IPS-18a (cell line): ENCODE measurements around the gene PRKN.

Experiments used
- H3K27ac ChIP-seq: one replicate; pipeline ENCODE4 v1.5.1; 2013; ENCODE audit warnings: low read length
- H3K27me3 ChIP-seq: one replicate; pipeline ENCODE4 v1.6.1; 2013; ENCODE audit warnings: mild to moderate bottlenecking, low read length; ENCODE audit not compliant: control insufficient read depth, insufficient read depth
- H3K36me3 ChIP-seq: one replicate; pipeline ENCODE4 v1.6.1; 2013; ENCODE audit warnings: low read depth, low read length; ENCODE audit not compliant: control insufficient read depth
- H3K4me1 ChIP-seq: one replicate; pipeline ENCODE4 v1.6.1; 2013; ENCODE audit warnings: low read depth, low read length; ENCODE audit not compliant: control insufficient read depth
- H3K4me3 ChIP-seq: one replicate; pipeline ENCODE4 v1.5.1; 2013; ENCODE audit warnings: low read length
- H3K9ac ChIP-seq: one replicate; pipeline ENCODE4 v1.6.1; 2013; ENCODE audit warnings: mild to moderate bottlenecking, low read length, moderate library complexity
- H3K9me3 ChIP-seq: one replicate; pipeline ENCODE4 v1.6.1; 2013; ENCODE audit warnings: low read depth, low read length; ENCODE audit not compliant: control insufficient read depth

The PRKN gene

GRCh38 chr6:162389343-162390085 is 338.1 kb downstream of the PRKN start:
- Histone ChIP-seq H3K9ac (no peak overlapping the region), H3K27me3 (no peaks in the 10 kb centered on the region), H3K4me1 (no peaks in the 10 kb centered on the region), H3K27ac (no peak overlapping the region), H3K36me3 (no peaks in the 10 kb centered on the region), H3K9me3 (no peaks in the 10 kb centered on the region), H3K4me3 (no peak overlapping the region)

- H3K9ac ChIP-seq: no peak overlapping the region
- no peaks in the 10 kb centered on the region for H3K36me3 ChIP-seq
- H3K4me3 ChIP-seq: no peak overlapping the region
- no peak overlapping the region for H3K27ac ChIP-seq
- H3K9me3 ChIP-seq: no peaks in the 10 kb centered on the region
- H3K4me1 ChIP-seq: no peaks in the 10 kb centered on the region
- no peaks in the 10 kb centered on the region for H3K27me3 ChIP-seq
Measured at GRCh38 chr6:162388383-162388777, 339.2 kb downstream of the PRKN start.

GRCh38 chr6:162387718-162388382 is 339.7 kb downstream of the PRKN start:
- no peaks in the 10 kb centered on the region for H3K27me3 ChIP-seq
- H3K27ac ChIP-seq: no peak overlapping the region
- no peaks in the 10 kb centered on the region for H3K36me3 ChIP-seq
- H3K4me3 ChIP-seq: no peak overlapping the region
- H3K9me3 ChIP-seq: no peaks in the 10 kb centered on the region
- no peaks in the 10 kb centered on the region for H3K4me1 ChIP-seq
- no peak overlapping the region for H3K9ac ChIP-seq

GRCh38 chr6:162385980-162386379 is 341.6 kb downstream of the PRKN start:
- Histone ChIP-seq H3K9me3 (no peaks in the 10 kb centered on the region), H3K27ac (no peak overlapping the region), H3K27me3 (no peaks in the 10 kb centered on the region), H3K4me1 (no peaks in the 10 kb centered on the region), H3K36me3 (no peaks in the 10 kb centered on the region), H3K9ac (no peak overlapping the region), H3K4me3 (no peak overlapping the region)

- H3K36me3 ChIP-seq: no peaks in the 10 kb centered on the region
- no peak overlapping the region for H3K27ac ChIP-seq
- no peaks in the 10 kb centered on the region for H3K4me1 ChIP-seq
- H3K9me3 ChIP-seq: no peaks in the 10 kb centered on the region
- H3K4me3 ChIP-seq: no peak overlapping the region
- no peak overlapping the region for H3K9ac ChIP-seq
- no peaks in the 10 kb centered on the region for H3K27me3 ChIP-seq
Measured at GRCh38 chr6:162379757-162380409, 347.7 kb downstream of the PRKN start.

- no peak overlapping the region for H3K9ac ChIP-seq
- no peak overlapping the region for H3K4me3 ChIP-seq
- no peaks in the 10 kb centered on the region for H3K9me3 ChIP-seq
- no peak overlapping the region for H3K27ac ChIP-seq
- H3K36me3 ChIP-seq: no peaks in the 10 kb centered on the region
- no peaks in the 10 kb centered on the region for H3K4me1 ChIP-seq
- H3K27me3 ChIP-seq: no peaks in the 10 kb centered on the region
Measured at GRCh38 chr6:162377735-162378134, 349.8 kb downstream of the PRKN start.

GRCh38 chr6:162373868-162374267 is 353.7 kb downstream of the PRKN start:
- Histone ChIP-seq H3K27ac (no peak overlapping the region), H3K4me1 (no peaks in the 10 kb centered on the region), H3K27me3 (no peaks in the 10 kb centered on the region)

GRCh38 chr6:162373192-162373591 is 354.4 kb downstream of the PRKN start:
- H3K4me3 ChIP-seq: no peak overlapping the region
- no peaks in the 10 kb centered on the region for H3K9me3 ChIP-seq
- no peaks in the 10 kb centered on the region for H3K4me1 ChIP-seq
- no peaks in the 10 kb centered on the region for H3K27me3 ChIP-seq
- no peak overlapping the region for H3K27ac ChIP-seq
- H3K36me3 ChIP-seq: no peaks in the 10 kb centered on the region
- no peak overlapping the region for H3K9ac ChIP-seq

More at GRCh38 chr6:162373868-162374267, 353.7 kb downstream of the PRKN start:
- H3K4me3 ChIP-seq: no peak overlapping the region
- H3K9me3 ChIP-seq: no peaks in the 10 kb centered on the region
- H3K9ac ChIP-seq: no peak overlapping the region
- H3K36me3 ChIP-seq: no peaks in the 10 kb centered on the region

- no peaks in the 10 kb centered on the region for H3K4me1 ChIP-seq
- no peak overlapping the region for H3K4me3 ChIP-seq
- no peak overlapping the region for H3K9ac ChIP-seq
- no peaks in the 10 kb centered on the region for H3K36me3 ChIP-seq
- no peak overlapping the region for H3K27ac ChIP-seq
- H3K27me3 ChIP-seq: no peaks in the 10 kb centered on the region
- H3K9me3 ChIP-seq: no peaks in the 10 kb centered on the region
Measured at GRCh38 chr6:162372106-162372505, 355.5 kb downstream of the PRKN start.

- H3K27ac ChIP-seq: no peak overlapping the region
- no peaks in the 10 kb centered on the region for H3K4me1 ChIP-seq
- no peaks in the 10 kb centered on the region for H3K36me3 ChIP-seq
- no peak overlapping the region for H3K9ac ChIP-seq
- H3K27me3 ChIP-seq: no peaks in the 10 kb centered on the region
- no peak overlapping the region for H3K4me3 ChIP-seq
- no peaks in the 10 kb centered on the region for H3K9me3 ChIP-seq
Measured at GRCh38 chr6:162371121-162371520, 356.4 kb downstream of the PRKN start.

GRCh38 chr6:162369091-162369490 is 358.5 kb downstream of the PRKN start:
- Histone ChIP-seq H3K27ac (no peak overlapping the region), H3K27me3 (no peaks in the 10 kb centered on the region), H3K4me3 (no peak overlapping the region), H3K9ac (no peak overlapping the region), H3K9me3 (no peaks in the 10 kb centered on the region), H3K4me1 (peaks cover 1% of the 10 kb centered on the region), H3K36me3 (no peaks in the 10 kb centered on the region)
